HFFc6 (cell line): ENCODE results near the gene SLC5A7. TPM values are rescaled to one million over a fixed set of nuclear protein-coding genes. Genes with fewer than 3 reads are reported as not detected.

ENCODE experiments used
- DNase-seq: peaks from one replicate; pipeline ENCODE4 v3.0.0-alpha.2; 2018
- H3K27ac Mint-ChIP-seq: 2 replicates; pipeline ENCODE4 v1.8.0; 2020; ENCODE audit warnings: mild to moderate bottlenecking, mixed read lengths
- H3K27me3 Mint-ChIP-seq: 2 replicates; pipeline ENCODE4 v1.8.0; 2021; ENCODE audit warnings: mild to moderate bottlenecking, moderate library complexity, mixed read lengths; ENCODE audit not compliant: insufficient read depth
- H3K36me3 Mint-ChIP-seq: 2 replicates; pipeline ENCODE4 v1.8.0; 2021; ENCODE audit warnings: low read depth, mixed read lengths
- H3K4me1 Mint-ChIP-seq: 2 replicates; pipeline ENCODE4 v1.8.0; 2020; ENCODE audit warnings: low read depth, mixed read lengths
- H3K4me3 Mint-ChIP-seq: 2 replicates; pipeline ENCODE4 v1.8.0; 2020; ENCODE audit warnings: mild to moderate bottlenecking, moderate library complexity, mixed read lengths
- H3K9me3 Mint-ChIP-seq: 2 replicates; pipeline ENCODE4 v1.8.0; 2020; ENCODE audit warnings: mild to moderate bottlenecking, mixed read lengths
- CTCF ChIP-seq: fragments of 200-600 bp; sonication (generic); IDR thresholded peaks from 2 replicates; pipeline ENCODE4 v1.5.0; 2021; ENCODE audit warnings: antibody characterized with exemption, mild to moderate bottlenecking
- total RNA-seq, 6 experiments: library from RNA; stranded (reverse); fragmentation: NEBNext Ultra II Directional; extraction: Animal tissue kit (Norgen Biotek cat#: 25700); gene quantifications; 2 replicates in 1 of 6; 3 replicates in 5 of 6; pipeline ENCODE4 v1.2.3, GENCODE V29; 2021

The SLC5A7 gene
- total RNA-seq, 6 experiments from 2014 or later = not detected

DNA sequence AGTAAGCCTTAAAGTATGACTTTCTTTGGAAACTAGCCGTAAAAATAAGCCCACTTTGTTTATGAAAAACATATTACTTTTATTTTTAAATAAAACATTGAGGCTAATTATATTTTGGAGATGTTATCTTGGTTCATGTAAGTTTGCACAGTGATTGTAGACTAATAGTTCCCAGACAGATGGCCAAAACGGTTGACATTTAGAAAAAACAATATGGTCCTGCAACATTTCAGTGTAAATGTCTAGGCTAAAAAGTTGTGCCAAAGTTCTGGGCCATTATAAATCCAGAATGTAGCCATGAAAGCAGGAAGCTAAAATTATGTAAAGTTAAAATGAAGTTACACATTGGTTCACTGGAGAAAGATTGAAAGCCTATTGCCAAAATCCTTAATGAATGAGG lies 43.6 kb downstream of the SLC5A7 start:
- no peaks in the 10 kb centered on the region for H3K27me3 Mint-ChIP-seq
- TF ChIP-seq CTCF = no peak
- peaks cover 31% of the 10 kb centered on the region for H3K9me3 Mint-ChIP-seq
- no peaks in the 10 kb centered on the region for H3K4me1 Mint-ChIP-seq
- DNase-seq = no peak
- H3K27ac Mint-ChIP-seq = no peak overlapping the region
- H3K4me3 Mint-ChIP-seq = no peak overlapping the region
- no peaks in the 10 kb centered on the region for H3K36me3 Mint-ChIP-seq

- TF ChIP-seq CTCF = no peak
- no peak overlapping the region for H3K27ac Mint-ChIP-seq
- DNase-seq = no peak
- no peak overlapping the region for H3K4me3 Mint-ChIP-seq
- H3K36me3 Mint-ChIP-seq = no peaks in the 10 kb centered on the region
- H3K9me3 Mint-ChIP-seq = peaks cover 39% of the 10 kb centered on the region
- H3K4me1 Mint-ChIP-seq = no peaks in the 10 kb centered on the region
- no peaks in the 10 kb centered on the region for H3K27me3 Mint-ChIP-seq
Measured at GRCh38 chr2:108031471-108031941, 45.2 kb downstream of the SLC5A7 start.

- peaks cover 59% of the 10 kb centered on the region for H3K9me3 Mint-ChIP-seq
- H3K4me1 Mint-ChIP-seq = no peaks in the 10 kb centered on the region
- TF ChIP-seq CTCF = no peak
- H3K27me3 Mint-ChIP-seq = no peaks in the 10 kb centered on the region; the same call in 1 of the 2 replicates
- no peak overlapping the region for H3K27ac Mint-ChIP-seq
- no peak overlapping the region for H3K4me3 Mint-ChIP-seq
- peaks cover 5% of the 10 kb centered on the region; the same call in 1 of the 2 replicates for H3K36me3 Mint-ChIP-seq
- no peak for DNase-seq
Measured at GRCh38 chr2:108034843-108035242, 48.5 kb downstream of the SLC5A7 start.

GRCh38 chr2:108048752-108049151 lies 62.4 kb downstream of the SLC5A7 start:
- no peaks in the 10 kb centered on the region; the same call in 1 of the 2 replicates for H3K36me3 Mint-ChIP-seq
- no peak overlapping the region for H3K27ac Mint-ChIP-seq
- no peak for DNase-seq
- no peaks in the 10 kb centered on the region for H3K27me3 Mint-ChIP-seq
- H3K9me3 Mint-ChIP-seq = peaks cover 41% of the 10 kb centered on the region
- TF ChIP-seq CTCF = no peak
- no peak overlapping the region for H3K4me3 Mint-ChIP-seq
- H3K4me1 Mint-ChIP-seq = no peaks in the 10 kb centered on the region

- Mint-ChIP-seq H3K9me3 (peaks cover 11% of the 10 kb centered on the region), H3K27me3 (no peaks in the 10 kb centered on the region), H3K4me1 (no peaks in the 10 kb centered on the region), H3K27ac (no peak overlapping the region), H3K4me3 (no peak overlapping the region), H3K36me3 (no peaks in the 10 kb centered on the region)
- no peak for DNase-seq
- no peak for TF ChIP-seq CTCF
Measured at GRCh38 chr2:108058576-108059137, 72.3 kb downstream of the SLC5A7 start.
